BE2C (cell line): ENCODE results near the gene ATP4A.

Experiments
- DNase-seq: peaks from one replicate; pipeline ENCODE4 v3.0.0-alpha.2; 2020
- H3K27me3 ChIP-seq: fragments of 250-450 bp; sonication (Bioruptor Pico); 2 replicates; pipeline ENCODE4 v1.5.1; 2020; ENCODE audit warnings: mild to moderate bottlenecking
- H3K36me3 ChIP-seq: fragments of 250-450 bp; sonication (Bioruptor Pico); 2 replicates; pipeline ENCODE4 v1.5.1; 2020; ENCODE audit warnings: mild to moderate bottlenecking
- H3K4me1 ChIP-seq: fragments of 250-450 bp; sonication (Bioruptor Pico); 2 replicates; pipeline ENCODE4 v1.5.1; 2020
- H3K4me3 ChIP-seq: 2 replicates; pipeline ENCODE4 v1.5.1; 2011; ENCODE audit warnings: low read depth, low read length
- H3K9me3 ChIP-seq: fragments of 250-450 bp; sonication (Bioruptor Pico); 2 replicates; pipeline ENCODE4 v1.5.1; 2020
- TF ChIP-seq, protein P1 (sequence below): IDR thresholded peaks from 2 replicates; pipeline ENCODE4 v1.5.1; 2012; ENCODE audit warnings: mild to moderate bottlenecking, low read depth, low read length

Gene ATP4A

DNA sequence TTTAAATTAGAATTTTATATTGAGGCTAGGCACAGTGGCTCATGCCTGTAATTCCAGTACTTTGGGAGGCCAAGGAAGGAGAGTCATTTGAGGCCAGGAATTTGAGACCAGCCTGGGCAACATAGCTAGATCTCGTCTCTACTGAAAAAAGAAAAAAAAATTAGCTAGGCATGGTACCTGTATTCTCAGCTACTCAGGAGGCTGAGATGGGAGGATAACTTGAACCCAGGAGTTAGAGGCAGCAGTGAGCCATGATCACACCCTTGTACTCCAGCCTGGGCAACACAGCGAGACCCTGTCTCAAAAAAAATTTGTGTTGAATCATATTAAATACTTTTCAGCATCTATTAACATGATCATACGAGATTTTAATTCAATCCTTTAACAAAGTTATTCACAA lies 27.4 kb upstream of the ATP4A start:
- TF ChIP-seq, protein P1, sequence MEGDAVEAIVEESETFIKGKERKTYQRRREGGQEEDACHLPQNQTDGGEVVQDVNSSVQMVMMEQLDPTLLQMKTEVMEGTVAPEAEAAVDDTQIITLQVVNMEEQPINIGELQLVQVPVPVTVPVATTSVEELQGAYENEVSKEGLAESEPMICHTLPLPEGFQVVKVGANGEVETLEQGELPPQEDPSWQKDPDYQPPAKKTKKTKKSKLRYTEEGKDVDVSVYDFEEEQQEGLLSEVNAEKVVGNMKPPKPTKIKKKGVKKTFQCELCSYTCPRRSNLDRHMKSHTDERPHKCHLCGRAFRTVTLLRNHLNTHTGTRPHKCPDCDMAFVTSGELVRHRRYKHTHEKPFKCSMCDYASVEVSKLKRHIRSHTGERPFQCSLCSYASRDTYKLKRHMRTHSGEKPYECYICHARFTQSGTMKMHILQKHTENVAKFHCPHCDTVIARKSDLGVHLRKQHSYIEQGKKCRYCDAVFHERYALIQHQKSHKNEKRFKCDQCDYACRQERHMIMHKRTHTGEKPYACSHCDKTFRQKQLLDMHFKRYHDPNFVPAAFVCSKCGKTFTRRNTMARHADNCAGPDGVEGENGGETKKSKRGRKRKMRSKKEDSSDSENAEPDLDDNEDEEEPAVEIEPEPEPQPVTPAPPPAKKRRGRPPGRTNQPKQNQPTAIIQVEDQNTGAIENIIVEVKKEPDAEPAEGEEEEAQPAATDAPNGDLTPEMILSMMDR = no peak
- H3K9me3 ChIP-seq = no peaks in the 10 kb centered on the region
- H3K27me3 ChIP-seq = no peaks in the 10 kb centered on the region
- no peaks in the 10 kb centered on the region for H3K4me1 ChIP-seq
- no peak overlapping the region for H3K4me3 ChIP-seq
- H3K36me3 ChIP-seq = no peaks in the 10 kb centered on the region
- DNase-seq = no peak

DNA sequence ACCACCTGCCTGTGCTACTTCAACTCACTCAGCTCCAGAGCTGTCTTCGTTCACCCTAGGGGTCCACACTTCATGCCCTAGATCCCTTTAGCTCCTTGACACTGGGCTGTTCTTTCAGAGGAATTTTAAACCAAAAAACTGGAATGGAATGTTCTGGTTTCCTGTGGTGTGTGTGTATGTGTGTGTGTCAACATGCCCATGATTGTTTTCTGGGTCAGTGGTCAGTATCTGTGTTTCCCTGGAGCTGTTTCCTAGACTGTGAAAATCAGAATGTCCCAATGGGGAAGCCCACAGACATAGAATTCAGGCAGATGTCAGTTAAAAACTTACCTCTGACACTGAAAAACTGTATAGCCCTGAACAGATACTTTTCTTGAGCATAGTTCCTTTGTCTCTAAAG lies 23.9 kb upstream of the ATP4A start:
- H3K9me3 ChIP-seq = no peaks in the 10 kb centered on the region
- TF ChIP-seq, protein P1 = no peak
- no peaks in the 10 kb centered on the region for H3K4me1 ChIP-seq
- no peaks in the 10 kb centered on the region for H3K36me3 ChIP-seq
- no peak overlapping the region for H3K4me3 ChIP-seq
- H3K27me3 ChIP-seq = 0 out of 2 replicates have a peak, but pooled peaks cover 3% of the 10 kb centered on the region
- DNase-seq = no peak

DNA sequence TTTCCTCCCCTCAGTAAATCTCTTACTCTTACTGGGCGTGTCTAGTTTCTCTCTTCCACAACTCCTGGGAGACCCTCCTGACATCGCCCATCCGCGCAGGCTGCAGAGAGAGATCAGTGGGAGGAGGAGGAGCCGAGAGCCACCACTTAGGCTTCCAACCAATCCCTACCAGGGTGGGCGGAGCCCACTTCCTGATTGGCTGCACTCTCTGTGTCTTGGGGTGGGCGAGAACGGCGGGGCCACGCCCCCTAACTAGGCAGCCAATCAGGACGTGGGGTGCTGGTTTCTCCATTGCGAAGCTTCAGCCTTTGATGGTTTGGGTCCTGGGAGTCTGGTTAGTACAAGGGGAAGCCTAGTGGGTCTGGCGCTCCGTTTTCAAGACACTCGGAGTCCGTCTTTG lies 22.4 kb upstream of the ATP4A start, which contains the start of gene PMIS2:
PMIS2 (plus strand) TSS at position 326 of the 400 bp plus-strand sequence. CDS start 87 bp downstream, outside the sequence.
- Histone ChIP-seq H3K36me3 (no peaks in the 10 kb centered on the region), H3K4me3 (peak within 1 kb of the TSS; percentile 23; the same call in 1 of the 2 replicates), H3K9me3 (no peaks in the 10 kb centered on the region), H3K4me1 (no peaks in the 10 kb centered on the region), H3K27me3 (0 out of 2 replicates have a peak, but pooled peaks cover 3% of the 10 kb centered on the region)
- DNase-seq = peak; percentile 95
- TF ChIP-seq, protein P1 = no peak

DNA sequence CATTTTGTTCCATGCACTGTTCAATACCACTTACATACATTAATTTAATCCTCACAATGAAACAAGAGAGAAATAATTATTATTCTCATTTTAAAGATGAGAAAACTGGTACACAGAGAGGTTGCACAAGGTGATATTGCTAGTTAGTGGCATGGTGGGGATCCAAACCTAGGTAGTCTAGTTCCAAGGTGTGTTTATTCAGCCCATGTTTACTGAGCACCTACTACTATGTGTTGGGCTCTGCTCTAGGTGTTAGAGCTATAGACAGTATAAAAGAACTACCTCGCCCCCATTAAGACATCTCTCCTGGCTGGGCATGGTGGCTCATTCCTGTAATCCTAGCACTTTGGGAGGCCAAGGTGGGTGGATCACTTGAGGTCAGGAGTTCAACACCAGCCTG lies 19.3 kb upstream of the ATP4A start:
- no peak overlapping the region for H3K4me3 ChIP-seq
- TF ChIP-seq, protein P1 = no peak
- H3K9me3 ChIP-seq = no peaks in the 10 kb centered on the region; the same call in 1 of the 2 replicates
- H3K4me1 ChIP-seq = no peaks in the 10 kb centered on the region
- peaks cover 7% of the 10 kb centered on the region; the same call in 1 of the 2 replicates for H3K27me3 ChIP-seq
- no peak for DNase-seq
- H3K36me3 ChIP-seq = no peaks in the 10 kb centered on the region

DNA sequence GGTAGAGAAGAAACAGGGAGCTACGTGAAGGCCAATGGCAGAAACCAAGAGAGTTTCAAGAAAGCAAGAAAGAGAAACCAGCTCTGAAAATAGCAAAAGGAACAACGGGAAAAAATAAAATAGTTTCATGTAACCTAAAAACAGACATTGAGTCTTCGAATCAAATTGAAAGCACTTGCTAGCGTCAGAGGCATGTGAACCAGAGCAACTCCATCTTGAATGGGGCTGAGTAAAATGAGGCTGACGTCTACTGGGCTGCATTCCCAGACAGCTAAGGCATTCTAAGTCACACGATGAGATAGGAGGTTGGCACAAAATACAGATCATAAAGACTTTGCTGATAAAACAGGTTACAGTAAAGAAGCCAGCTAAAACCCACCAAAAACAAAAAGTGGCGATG lies 15.2 kb upstream of the ATP4A start:
- Histone ChIP-seq H3K9me3 (no peaks in the 10 kb centered on the region; the same call in none of the 2 replicates), H3K36me3 (no peaks in the 10 kb centered on the region), H3K4me3 (no peak overlapping the region), H3K4me1 (no peaks in the 10 kb centered on the region), H3K27me3 (peaks cover 4% of the 10 kb centered on the region; the same call in 1 of the 2 replicates)
- TF ChIP-seq, protein P1 = no peak
- no peak for DNase-seq

DNA sequence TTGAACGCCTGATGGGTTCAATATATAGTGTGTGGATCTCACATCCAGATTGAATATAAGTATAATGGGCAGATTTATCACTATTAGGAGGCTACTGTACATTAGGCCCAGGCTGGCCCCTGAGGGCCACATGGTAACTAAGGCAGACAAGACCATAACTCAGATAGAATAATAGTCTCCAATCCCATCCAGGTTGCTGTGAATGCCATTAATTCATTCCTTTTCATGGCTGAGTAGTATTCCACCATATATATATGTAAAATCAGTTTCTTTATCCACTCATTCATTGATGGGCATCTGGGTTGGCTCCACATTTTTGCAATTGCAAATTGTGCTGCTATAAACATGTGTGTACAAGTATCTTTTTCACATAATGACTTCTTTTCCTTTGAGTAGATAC lies 14.5 kb upstream of the ATP4A start:
- Histone ChIP-seq H3K36me3 (no peaks in the 10 kb centered on the region), H3K9me3 (no peaks in the 10 kb centered on the region; the same call in none of the 2 replicates), H3K4me3 (no peak overlapping the region), H3K27me3 (peaks cover 4% of the 10 kb centered on the region; the same call in 1 of the 2 replicates), H3K4me1 (no peaks in the 10 kb centered on the region)
- DNase-seq = no peak
- TF ChIP-seq, protein P1 = no peak
